MCF 10A (cell line): Measurements from ENCODE around the gene TAS2R7. TPM values are rescaled to one million over a fixed set of nuclear protein-coding genes. Genes with fewer than 3 reads are reported as not detected.

Source experiments
- BruUV-seq: library from RNA; stranded (reverse); fragments of 400-500 nt; replicated peaks from 2 replicates; lab custom pipeline; 2021; lab: Mats Ljungman, UMichigan
- CTCF ChIA-PET: fragments of 300-600 bp; sonication (Branson Sonifier 250); formaldehyde crosslinking; extraction: SDS; loops from one replicate; lab custom pipeline; 2021; ENCODE audit warnings: antibody characterized with exemption, inconsistent platforms; lab: Yijun Ruan, JAX
- POLR2A ChIA-PET: fragments of 300-600, 350-650 bp; sonication (Branson Sonifier 250); formaldehyde crosslinking; extraction: SDS; loops from one replicate; lab custom pipeline; 2020; ENCODE audit warnings: antibody characterized with exemption, inconsistent platforms; lab: Yijun Ruan, JAX
- DNase-seq: peaks from one replicate; pipeline ENCODE4 v3.0.0-alpha.2; 2018; ENCODE audit not compliant: unreplicated experiment
- H3K27ac Mint-ChIP-seq: one replicate; pipeline ENCODE4 v1.8.0; 2022; ENCODE audit warnings: mild to moderate bottlenecking, low read depth, mixed read lengths; ENCODE audit not compliant: unreplicated experiment
- H3K27me3 Mint-ChIP-seq: one replicate; pipeline ENCODE4 v1.8.0; 2022; ENCODE audit warnings: mixed read lengths; ENCODE audit not compliant: insufficient read depth, unreplicated experiment
- H3K36me3 Mint-ChIP-seq: one replicate; pipeline ENCODE4 v1.8.0; 2022; ENCODE audit warnings: mild to moderate bottlenecking, moderate library complexity, mixed read lengths; ENCODE audit not compliant: insufficient read depth, unreplicated experiment
- H3K4me1 Mint-ChIP-seq: one replicate; pipeline ENCODE4 v1.8.0; 2022; ENCODE audit warnings: mixed read lengths; ENCODE audit not compliant: insufficient read depth, unreplicated experiment
- H3K4me3 Mint-ChIP-seq: one replicate; pipeline ENCODE4 v1.8.0; 2022; ENCODE audit warnings: mild to moderate bottlenecking, moderate library complexity, mixed read lengths; ENCODE audit not compliant: unreplicated experiment
- H3K9me3 Mint-ChIP-seq: one replicate; pipeline ENCODE4 v1.8.0; 2022; ENCODE audit warnings: mixed read lengths; ENCODE audit not compliant: unreplicated experiment
- CTCF ChIP-seq: fragments of 200-600 bp; IDR thresholded peaks from one replicate; pipeline ENCODE4 v1.8.0; 2022; ENCODE audit warnings: antibody characterized with exemption, mild to moderate bottlenecking; ENCODE audit not compliant: unreplicated experiment
- intact Hi-C: fragments of 100-400 bp; cut with micrococcal nuclease; formaldehyde crosslinking; loops from 2 replicates; pipeline ENCODE4 v1.14.1; 2022
- total RNA-seq: library from RNA; stranded (reverse); gene quantifications from 2 replicates; pipeline ENCODE4 v1.2.3, GENCODE V29; 2022

The TAS2R7 gene
- total RNA-seq, 1 experiment from 2014 or later, result not detected

GRCh38 chr12:10824957-10825356 is 22.5 kb upstream of the TAS2R7 start:
- POLR2A ChIA-PET, result no interaction called here
- H3K27me3 Mint-ChIP-seq, result no peaks in the 10 kb centered on the region
- H3K27ac Mint-ChIP-seq, result no peak overlapping the region
- no peaks in the 10 kb centered on the region for H3K36me3 Mint-ChIP-seq
- BruUV-seq, result no TSS peak
- H3K4me3 Mint-ChIP-seq, result no peak overlapping the region
- CTCF ChIA-PET, result interaction anchor here (0.6 kb wide), 1 partner anchor 44 kb away, joined by 3 read pairs; no protein-coding TSS in a partner anchor
- intact Hi-C loops, result no loop called here
- TF ChIP-seq CTCF, result no peak
- no peak for DNase-seq
- no peaks in the 10 kb centered on the region for H3K9me3 Mint-ChIP-seq
- no peaks in the 10 kb centered on the region for H3K4me1 Mint-ChIP-seq

GRCh38 chr12:10811883-10812536 is 9.6 kb upstream of the TAS2R7 start:
- no peak for TF ChIP-seq CTCF
- H3K36me3 Mint-ChIP-seq, result no peaks in the 10 kb centered on the region
- no peak overlapping the region for H3K4me3 Mint-ChIP-seq
- H3K27ac Mint-ChIP-seq, result no peak overlapping the region
- intact Hi-C loops, result no loop called here
- ChIA-PET CTCF (interaction anchor here (1.1 kb wide), 1 partner anchor 388 kb away, joined by 3 read pairs; no protein-coding TSS in a partner anchor), POLR2A (no interaction called here)
- no TSS peak for BruUV-seq
- H3K27me3 Mint-ChIP-seq, result peaks cover 58% of the 10 kb centered on the region
- DNase-seq, result no peak
- H3K9me3 Mint-ChIP-seq, result no peaks in the 10 kb centered on the region
- no peaks in the 10 kb centered on the region for H3K4me1 Mint-ChIP-seq

- H3K27ac Mint-ChIP-seq, result no peak within 1 kb of the TSS
- H3K36me3 Mint-ChIP-seq, result no peaks in the 10 kb centered on the region
- ChIA-PET CTCF (interaction anchor here (0.6 kb wide), 1 partner anchor 10 kb away, joined by 3 read pairs; no protein-coding TSS in a partner anchor), POLR2A (no interaction called here)
- peaks cover 69% of the 10 kb centered on the region for H3K27me3 Mint-ChIP-seq
- no peak for DNase-seq
- H3K9me3 Mint-ChIP-seq, result no peaks in the 10 kb centered on the region
- BruUV-seq, result no TSS peak
- H3K4me1 Mint-ChIP-seq, result no peaks in the 10 kb centered on the region
- no peak for TF ChIP-seq CTCF
- intact Hi-C loops, result no loop called here
- no peak within 1 kb of the TSS for H3K4me3 Mint-ChIP-seq
Observed at GRCh38 chr12:10810068-10810467, 7.6 kb upstream of the TAS2R7 start, which contains the start of gene TAS2R9. Gene TAS2R9, minus strand, starts transcription at chr12:10810168. Its CDS starts 93 bp downstream, at chr12:10810075.

GRCh38 chr12:10807186-10807585 is 4.8 kb upstream of the TAS2R7 start, which contains the start of gene TAS2R8:
Gene TAS2R8, minus strand, starts transcription at chr12:10807286. Its CDS starts 306 bp downstream, at chr12:10806980.
- ChIA-PET CTCF (no interaction called here), POLR2A (no interaction called here)
- no peak for TF ChIP-seq CTCF
- Mint-ChIP-seq H3K4me3 (no peak within 1 kb of the TSS), H3K9me3 (no peaks in the 10 kb centered on the region), H3K27ac (no peak within 1 kb of the TSS), H3K4me1 (no peaks in the 10 kb centered on the region), H3K36me3 (no peaks in the 10 kb centered on the region), H3K27me3 (peaks cover 68% of the 10 kb centered on the region)
- intact Hi-C loops, result no loop called here
- no TSS peak for BruUV-seq
- no peak for DNase-seq
